H1 (cell line): ENCODE measurements around the gene HPRT1. TPM values are rescaled to one million over a fixed set of nuclear protein-coding genes. Genes with fewer than 3 reads are reported as not detected.

Source experiments
- BCL11A ChIP-seq, 2 experiments: IDR thresholded peaks; one replicate each; pipeline ENCODE4 v1.6.1; 2011; ENCODE audit warnings: low read depth in 2 of 2, low read length in 2 of 2, mild to moderate bottlenecking in 2 of 2
- CTBP2 ChIP-seq: IDR thresholded peaks from 2 replicates; pipeline ENCODE4 v1.7.0; 2011; ENCODE audit warnings: borderline replicate concordance, mild to moderate bottlenecking, moderate library complexity, mixed read lengths, low read length; ENCODE audit not compliant: insufficient read depth, insufficient read length
- EGR1 ChIP-seq: IDR thresholded peaks from 2 replicates; pipeline ENCODE4 v1.6.1; 2011; ENCODE audit warnings: low read depth, low read length, borderline replicate concordance
- GTF2F1 ChIP-seq: IDR thresholded peaks from 2 replicates; pipeline ENCODE4 v1.6.1; 2012; ENCODE audit warnings: low read depth, low read length, improper control_type of control experiment, borderline replicate concordance
- JUN ChIP-seq: IDR thresholded peaks from 2 replicates; pipeline ENCODE4 v1.6.1; 2011; ENCODE audit warnings: low read depth, mild to moderate bottlenecking, improper control_type of control experiment, low read length
- RXRA ChIP-seq: IDR thresholded peaks from 2 replicates; pipeline ENCODE4 v1.6.1; 2011; ENCODE audit warnings: low read depth, mild to moderate bottlenecking, low read length, moderate library complexity; ENCODE audit not compliant: insufficient read depth
- polyA plus RNA-seq, 7 experiments: library from polyadenylated mRNA; depleted of rRNA in 3 of 7; stranded (reverse) in 5 of 7; unstranded in 2 of 7; fragments of >200 nt in 5 of 7; fragments of 200-250 nt in 2 of 7; gene quantifications; 1 replicate in 5 of 7; 2 replicates in 1 of 7; 4 replicates in 1 of 7; pipeline versions ENCODE4 v1.2.1 to v1.2.3, GENCODE V29; 2011 to 2013; ENCODE audit warnings: missing spikeins in 2 of 7, mixed read lengths in 2 of 7
- total RNA-seq: library from RNA; stranded (reverse); fragmentation: NEBNext Ultra II Directional; extraction: Animal tissue kit (Norgen Biotek cat#: 25700); gene quantifications from 2 replicates; pipeline ENCODE4 v1.2.1, GENCODE V29; 2021
- TF ChIP-seq, protein P1 (sequence below): IDR thresholded peaks from 2 replicates; pipeline ENCODE4 v1.6.1; 2011; ENCODE audit warnings: low read depth, mild to moderate bottlenecking, low read length; ENCODE audit not compliant: insufficient read depth
- TF ChIP-seq, protein P2 (sequence below): IDR thresholded peaks from 2 replicates; pipeline ENCODE4 v1.6.1; 2012; ENCODE audit warnings: inconsistent platforms
- TF ChIP-seq, protein P3 (sequence below): IDR thresholded peaks from 2 replicates; pipeline ENCODE4 v1.6.1; 2011; ENCODE audit warnings: low read length, improper control_type of control experiment

Gene HPRT1
- total and polyA plus RNA-seq, 2 of the 8 experiments (the other 6 are each of a cell fraction or from before 2014, with no cell fraction given), result 16.9 to 49.5 TPM

DNA sequence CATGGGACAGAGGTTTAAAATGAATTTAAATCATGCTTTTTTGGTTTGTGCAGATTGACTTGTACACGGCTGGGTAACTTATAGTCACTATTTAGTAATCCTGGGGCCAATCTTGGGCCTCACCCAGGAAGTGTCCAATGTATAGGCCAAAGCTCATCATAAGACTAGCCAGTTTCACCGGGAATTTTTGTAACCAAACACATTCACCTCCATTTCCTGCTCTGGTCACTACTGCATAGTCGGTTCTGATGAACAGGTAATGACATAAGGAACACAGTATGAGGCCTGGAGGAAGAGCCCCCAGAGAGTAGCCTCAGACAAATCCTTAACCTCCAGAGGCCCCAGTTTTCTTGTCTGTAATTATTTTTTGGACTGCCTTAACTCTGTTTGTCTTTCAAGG is 81.9 kb downstream of the HPRT1 start (continued):
- TF ChIP-seq CTBP2 (no peak), BCL11A (IDR thresholded peaks at IDR 0.05; ENCODE audit: low read depth in 2 of 2, low read length in 2 of 2) (no peak), EGR1 (no peak), RXRA (no peak), JUN (no peak), GTF2F1 (no peak)
- TF ChIP-seq, protein P1, sequence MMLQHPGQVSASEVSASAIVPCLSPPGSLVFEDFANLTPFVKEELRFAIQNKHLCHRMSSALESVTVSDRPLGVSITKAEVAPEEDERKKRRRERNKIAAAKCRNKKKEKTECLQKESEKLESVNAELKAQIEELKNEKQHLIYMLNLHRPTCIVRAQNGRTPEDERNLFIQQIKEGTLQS, result no peak
- TF ChIP-seq, protein P2, sequence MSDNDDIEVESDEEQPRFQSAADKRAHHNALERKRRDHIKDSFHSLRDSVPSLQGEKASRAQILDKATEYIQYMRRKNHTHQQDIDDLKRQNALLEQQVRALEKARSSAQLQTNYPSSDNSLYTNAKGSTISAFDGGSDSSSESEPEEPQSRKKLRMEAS, result no peak
- TF ChIP-seq, protein P3, sequence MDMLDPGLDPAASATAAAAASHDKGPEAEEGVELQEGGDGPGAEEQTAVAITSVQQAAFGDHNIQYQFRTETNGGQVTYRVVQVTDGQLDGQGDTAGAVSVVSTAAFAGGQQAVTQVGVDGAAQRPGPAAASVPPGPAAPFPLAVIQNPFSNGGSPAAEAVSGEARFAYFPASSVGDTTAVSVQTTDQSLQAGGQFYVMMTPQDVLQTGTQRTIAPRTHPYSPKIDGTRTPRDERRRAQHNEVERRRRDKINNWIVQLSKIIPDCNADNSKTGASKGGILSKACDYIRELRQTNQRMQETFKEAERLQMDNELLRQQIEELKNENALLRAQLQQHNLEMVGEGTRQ, result no peak
